ENCODE data around the gene CLDN2. TPM values are rescaled to one million over a fixed set of nuclear protein-coding genes. Genes with fewer than 3 reads are reported as not detected.
A peak's percentile ranks its signal among the peaks of the same experiment; 100 is the strongest.

Gene CLDN2
- total RNA-seq, 1 donor from 2014 or later, result not detected

DNA sequence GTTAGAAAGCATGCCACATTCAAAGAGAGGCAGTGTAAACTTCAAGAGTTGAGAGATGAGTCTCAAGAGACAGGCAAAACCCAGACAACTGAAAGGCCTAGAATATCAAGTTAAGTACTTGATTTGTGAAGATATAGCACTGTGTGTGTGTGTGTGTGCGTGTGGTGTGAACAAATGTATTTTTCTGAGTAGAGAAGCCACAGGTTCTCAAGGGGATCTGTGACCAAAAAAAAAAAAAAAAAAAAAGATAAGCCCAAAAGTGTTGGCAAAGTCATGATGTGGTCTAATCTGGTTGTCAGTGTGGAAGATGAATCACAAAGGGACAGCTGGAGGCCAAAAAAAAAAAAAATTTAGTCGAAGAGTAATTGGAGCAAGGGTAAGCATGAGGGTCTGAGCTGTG, 20.9 kb upstream of the CLDN2 start:
- intact Hi-C loops (cut with DNase I), result no loop called here
- Histone ChIP-seq H3K9me3 (no peaks in the 10 kb centered on the region), H3K27ac (no peak overlapping the region), H3K4me1 (peaks cover 11% of the 10 kb centered on the region), H3K27me3 (no peaks in the 10 kb centered on the region), H3K4me3 (no peak overlapping the region), H3K36me3 (no peaks in the 10 kb centered on the region)
- peak in 1 of 2 donors; percentile 6 for DNase-seq (ENCODE audit: extremely low spot score in 2 of 2)
- no peak for TF ChIP-seq POLR2A (IDR thresholded peaks at IDR 0.05)

DNA sequence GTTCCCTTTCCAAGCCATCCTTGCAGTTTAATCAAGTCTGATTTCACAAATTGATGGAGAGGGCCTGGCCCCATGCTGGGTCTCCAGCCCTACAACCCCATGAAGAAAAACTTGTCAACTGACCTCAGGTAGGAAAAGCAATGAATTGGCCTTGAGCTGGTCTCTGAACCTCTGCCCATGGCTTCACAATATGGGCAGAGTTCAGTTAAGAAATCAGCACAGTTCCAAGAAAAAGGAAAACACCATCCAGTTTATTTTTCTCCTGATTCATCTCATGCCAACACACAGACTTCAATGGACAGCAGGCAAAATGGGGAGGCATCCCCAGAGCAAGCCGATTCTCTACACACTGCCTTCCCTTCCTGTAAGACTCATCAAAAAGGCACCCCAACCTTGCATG, 20.4 kb upstream of the CLDN2 start:
- H3K27ac ChIP-seq, result no peak overlapping the region
- no peak overlapping the region for H3K4me3 ChIP-seq
- TF ChIP-seq POLR2AphosphoS5 (IDR thresholded peaks at IDR 0.05; ENCODE audit: insufficient read depth in 1 of 2, low read depth in 1 of 2), result no peak
- no peak for TF ChIP-seq POLR2A (IDR thresholded peaks at IDR 0.05)
- TF ChIP-seq, protein P1, sequence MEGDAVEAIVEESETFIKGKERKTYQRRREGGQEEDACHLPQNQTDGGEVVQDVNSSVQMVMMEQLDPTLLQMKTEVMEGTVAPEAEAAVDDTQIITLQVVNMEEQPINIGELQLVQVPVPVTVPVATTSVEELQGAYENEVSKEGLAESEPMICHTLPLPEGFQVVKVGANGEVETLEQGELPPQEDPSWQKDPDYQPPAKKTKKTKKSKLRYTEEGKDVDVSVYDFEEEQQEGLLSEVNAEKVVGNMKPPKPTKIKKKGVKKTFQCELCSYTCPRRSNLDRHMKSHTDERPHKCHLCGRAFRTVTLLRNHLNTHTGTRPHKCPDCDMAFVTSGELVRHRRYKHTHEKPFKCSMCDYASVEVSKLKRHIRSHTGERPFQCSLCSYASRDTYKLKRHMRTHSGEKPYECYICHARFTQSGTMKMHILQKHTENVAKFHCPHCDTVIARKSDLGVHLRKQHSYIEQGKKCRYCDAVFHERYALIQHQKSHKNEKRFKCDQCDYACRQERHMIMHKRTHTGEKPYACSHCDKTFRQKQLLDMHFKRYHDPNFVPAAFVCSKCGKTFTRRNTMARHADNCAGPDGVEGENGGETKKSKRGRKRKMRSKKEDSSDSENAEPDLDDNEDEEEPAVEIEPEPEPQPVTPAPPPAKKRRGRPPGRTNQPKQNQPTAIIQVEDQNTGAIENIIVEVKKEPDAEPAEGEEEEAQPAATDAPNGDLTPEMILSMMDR (IDR thresholded peaks at IDR 0.05), result no peak
- DNase-seq (ENCODE audit: extremely low spot score in 2 of 2), result no peak
- peaks cover 7% of the 10 kb centered on the region for H3K4me1 ChIP-seq
- H3K9me3 ChIP-seq, result no peaks in the 10 kb centered on the region
- no peaks in the 10 kb centered on the region for H3K36me3 ChIP-seq
- intact Hi-C loops (cut with DNase I), result no loop called here
- H3K27me3 ChIP-seq, result no peaks in the 10 kb centered on the region

DNA sequence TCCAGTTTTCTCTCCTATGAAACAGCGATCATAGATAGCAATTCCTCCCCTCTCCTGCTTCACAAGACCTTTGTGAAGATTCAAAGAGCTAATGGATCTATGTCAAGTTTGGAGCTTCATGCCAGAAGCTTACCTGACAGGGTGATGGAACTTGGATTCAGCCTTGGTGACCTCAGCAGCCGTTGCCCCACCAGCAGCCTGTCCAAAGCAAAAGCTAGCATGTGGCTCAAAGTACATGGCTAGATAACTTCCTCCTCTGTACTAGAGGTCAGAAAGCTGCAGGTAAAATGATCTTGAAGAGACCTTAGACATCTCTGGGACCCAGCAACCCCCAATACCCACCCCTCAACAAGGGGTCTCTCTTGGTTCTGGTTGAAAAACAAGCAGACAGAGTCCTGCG, 18.9 kb upstream of the CLDN2 start:
- intact Hi-C loops (cut with DNase I), result no loop called here
- H3K27me3 ChIP-seq, result no peaks in the 10 kb centered on the region
- no peak overlapping the region for H3K27ac ChIP-seq
- peak in 1 of 2 donors; percentile 25 for DNase-seq (ENCODE audit: extremely low spot score in 2 of 2)
- no peak overlapping the region for H3K4me3 ChIP-seq
- TF ChIP-seq POLR2A (IDR thresholded peaks at IDR 0.05) (no peak), POLR2AphosphoS5 (IDR thresholded peaks at IDR 0.05; ENCODE audit: insufficient read depth in 1 of 2, low read depth in 1 of 2) (no peak)
- TF ChIP-seq, protein P1 (IDR thresholded peaks at IDR 0.05), result no peak
- no peaks in the 10 kb centered on the region for H3K4me1 ChIP-seq
- no peaks in the 10 kb centered on the region for H3K36me3 ChIP-seq
- no peaks in the 10 kb centered on the region for H3K9me3 ChIP-seq

DNA sequence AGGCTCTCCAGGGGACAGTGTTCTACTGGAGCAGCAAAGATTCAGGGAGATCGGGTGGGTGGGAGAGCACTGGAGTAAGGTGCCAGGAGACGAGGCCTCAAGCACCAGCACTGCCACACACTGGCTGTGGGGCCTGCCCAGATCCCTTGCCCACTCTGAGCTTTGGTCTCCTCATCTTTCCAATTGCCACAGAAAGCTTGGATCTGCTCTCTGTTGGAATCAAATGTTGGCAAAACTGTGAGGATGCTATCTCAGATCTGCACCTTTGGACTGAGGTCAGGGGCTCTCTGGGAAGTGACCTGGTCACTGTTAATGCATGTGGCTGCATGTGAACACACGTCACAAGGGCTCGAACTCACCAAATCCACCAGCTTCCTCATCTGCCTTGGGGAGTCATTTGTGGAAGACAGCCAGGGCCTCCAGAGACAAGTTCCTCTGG, 18.4 kb upstream of the CLDN2 start:
- H3K27me3 ChIP-seq, result no peaks in the 10 kb centered on the region
- H3K4me1 ChIP-seq, result no peaks in the 10 kb centered on the region
- peak in 1 of 2 donors; percentile 72 for DNase-seq (ENCODE audit: extremely low spot score in 2 of 2)
- H3K27ac ChIP-seq, result no peak overlapping the region
- TF ChIP-seq, protein P1 (IDR thresholded peaks at IDR 0.05), result no peak
- TF ChIP-seq POLR2AphosphoS5 (IDR thresholded peaks at IDR 0.05; ENCODE audit: insufficient read depth in 1 of 2, low read depth in 1 of 2) (no peak), POLR2A (IDR thresholded peaks at IDR 0.05) (no peak)
- H3K9me3 ChIP-seq, result no peaks in the 10 kb centered on the region
- no peak overlapping the region for H3K4me3 ChIP-seq
- intact Hi-C loops (cut with DNase I), result no loop called here
- H3K36me3 ChIP-seq, result no peaks in the 10 kb centered on the region

DNA sequence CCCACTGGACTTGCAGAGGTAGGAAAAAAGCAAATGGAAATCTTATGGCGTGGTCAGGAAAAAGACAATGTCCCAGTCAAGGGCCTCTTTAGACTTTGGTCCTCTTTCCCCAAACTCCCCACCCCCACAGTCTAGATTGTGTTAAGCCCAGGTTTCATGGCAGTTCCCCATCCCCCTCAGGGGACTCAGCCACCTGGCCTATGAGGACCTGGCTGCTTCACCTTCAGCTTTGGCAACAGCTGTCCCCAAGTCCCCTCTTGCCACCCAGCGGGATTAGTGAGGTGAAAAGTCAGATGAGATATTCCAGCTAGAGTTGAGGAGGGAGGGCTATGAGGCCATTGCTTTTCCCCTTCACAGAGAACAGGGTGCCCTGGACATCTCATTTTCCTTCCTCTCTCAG, 17.5 kb upstream of the CLDN2 start:
- no peaks in the 10 kb centered on the region for H3K27me3 ChIP-seq
- TF ChIP-seq POLR2A (IDR thresholded peaks at IDR 0.05), result no peak
- TF ChIP-seq, protein P1 (IDR thresholded peaks at IDR 0.05), result no peak
- TF ChIP-seq POLR2AphosphoS5 (IDR thresholded peaks at IDR 0.05; ENCODE audit: insufficient read depth in 1 of 2, low read depth in 1 of 2), result no peak
- intact Hi-C loops (cut with DNase I), result no loop called here

More for the DNA sequence above, 17.5 kb upstream of the CLDN2 start:
- Histone ChIP-seq H3K4me1 (no peaks in the 10 kb centered on the region), H3K9me3 (no peaks in the 10 kb centered on the region), H3K4me3 (no peak overlapping the region), H3K36me3 (no peaks in the 10 kb centered on the region), H3K27ac (no peak overlapping the region)
- no peak for DNase-seq (ENCODE audit: extremely low spot score in 2 of 2)
